ENCODE data around the gene MASP2.

Gene MASP2

DNA sequence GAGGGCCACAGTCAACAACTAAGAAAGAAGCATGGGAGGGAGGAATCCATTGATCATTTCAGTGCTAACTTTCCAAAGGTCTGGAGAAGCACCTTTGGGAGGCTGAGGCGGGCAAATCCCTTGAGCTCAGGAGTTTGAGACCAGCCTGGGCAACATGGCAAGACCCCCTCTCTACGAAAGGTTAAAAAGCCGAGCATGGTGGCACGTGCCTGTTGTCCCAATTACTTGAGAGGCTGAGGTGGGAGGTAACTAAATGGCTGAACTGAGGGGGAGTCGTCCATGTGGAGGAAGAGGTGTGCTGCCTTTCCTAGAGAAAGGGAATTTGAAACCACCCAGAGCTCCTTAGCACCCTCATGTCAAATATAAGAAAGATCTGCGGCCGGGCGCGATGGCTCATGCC, 16.2 kb downstream of the MASP2 start:
- ATAC-seq, result no peak
- TF ChIP-seq ZNF8 (CRISPR knock-in tag; IDR thresholded peaks at IDR 0.05) (no peak), PPARA (CRISPR knock-in tag; IDR thresholded peaks at IDR 0.05; ENCODE audit: borderline replicate concordance) (no peak), OSR1 (CRISPR knock-in tag; IDR thresholded peaks at IDR 0.05) (no peak), GLIS3 (CRISPR knock-in tag; IDR thresholded peaks at IDR 0.05) (no peak), ZFP30 (CRISPR knock-in tag; IDR thresholded peaks at IDR 0.05) (no peak), ZC3H10 (CRISPR knock-in tag; IDR thresholded peaks at IDR 0.05) (no peak), CSDC2 (CRISPR knock-in tag; IDR thresholded peaks at IDR 0.05) (no peak), ZNF565 (CRISPR knock-in tag; conservative IDR thresholded peaks at IDR 0.05; ENCODE audit: low read depth) (no peak), ARNTL (CRISPR knock-in tag; IDR thresholded peaks at IDR 0.05; ENCODE audit: borderline replicate concordance, low read depth) (no peak)
- TF ChIP-seq, protein P1, sequence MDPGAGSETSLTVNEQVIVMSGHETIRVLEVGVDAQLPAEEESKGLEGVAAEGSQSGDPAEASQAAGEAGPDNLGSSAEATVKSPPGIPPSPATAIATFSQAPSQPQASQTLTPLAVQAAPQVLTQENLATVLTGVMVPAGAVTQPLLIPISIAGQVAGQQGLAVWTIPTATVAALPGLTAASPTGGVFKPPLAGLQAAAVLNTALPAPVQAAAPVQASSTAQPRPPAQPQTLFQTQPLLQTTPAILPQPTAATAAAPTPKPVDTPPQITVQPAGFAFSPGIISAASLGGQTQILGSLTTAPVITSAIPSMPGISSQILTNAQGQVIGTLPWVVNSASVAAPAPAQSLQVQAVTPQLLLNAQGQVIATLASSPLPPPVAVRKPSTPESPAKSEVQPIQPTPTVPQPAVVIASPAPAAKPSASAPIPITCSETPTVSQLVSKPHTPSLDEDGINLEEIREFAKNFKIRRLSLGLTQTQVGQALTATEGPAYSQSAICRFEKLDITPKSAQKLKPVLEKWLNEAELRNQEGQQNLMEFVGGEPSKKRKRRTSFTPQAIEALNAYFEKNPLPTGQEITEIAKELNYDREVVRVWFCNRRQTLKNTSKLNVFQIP (CRISPR knock-in tag; IDR thresholded peaks at IDR 0.05; ENCODE audit: borderline replicate concordance, low read depth), result no peak

DNA sequence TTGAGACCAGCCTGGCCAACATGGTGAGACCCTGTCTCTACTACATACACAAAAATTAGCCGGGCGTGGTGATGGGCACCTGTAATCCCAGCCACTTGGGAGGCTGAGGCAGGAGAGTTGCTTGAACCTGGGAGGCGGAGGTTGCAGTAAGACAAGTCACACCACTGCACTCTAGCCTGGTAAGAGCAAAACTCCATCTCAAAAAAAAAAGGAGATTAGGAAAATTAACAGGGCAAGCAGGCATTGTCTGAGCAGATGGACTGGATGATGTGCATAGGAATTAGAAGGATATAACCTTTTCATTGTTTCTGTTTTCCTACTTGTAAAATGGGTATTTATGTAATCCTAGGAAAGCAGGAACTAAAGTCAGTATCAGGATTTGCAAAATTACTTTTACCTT, 19.0 kb downstream of the MASP2 start:
- ATAC-seq, result no peak
- no peak for TF ChIP-seq ZNF70 (CRISPR knock-in tag; IDR thresholded peaks at IDR 0.05)
- TF ChIP-seq, protein P2, sequence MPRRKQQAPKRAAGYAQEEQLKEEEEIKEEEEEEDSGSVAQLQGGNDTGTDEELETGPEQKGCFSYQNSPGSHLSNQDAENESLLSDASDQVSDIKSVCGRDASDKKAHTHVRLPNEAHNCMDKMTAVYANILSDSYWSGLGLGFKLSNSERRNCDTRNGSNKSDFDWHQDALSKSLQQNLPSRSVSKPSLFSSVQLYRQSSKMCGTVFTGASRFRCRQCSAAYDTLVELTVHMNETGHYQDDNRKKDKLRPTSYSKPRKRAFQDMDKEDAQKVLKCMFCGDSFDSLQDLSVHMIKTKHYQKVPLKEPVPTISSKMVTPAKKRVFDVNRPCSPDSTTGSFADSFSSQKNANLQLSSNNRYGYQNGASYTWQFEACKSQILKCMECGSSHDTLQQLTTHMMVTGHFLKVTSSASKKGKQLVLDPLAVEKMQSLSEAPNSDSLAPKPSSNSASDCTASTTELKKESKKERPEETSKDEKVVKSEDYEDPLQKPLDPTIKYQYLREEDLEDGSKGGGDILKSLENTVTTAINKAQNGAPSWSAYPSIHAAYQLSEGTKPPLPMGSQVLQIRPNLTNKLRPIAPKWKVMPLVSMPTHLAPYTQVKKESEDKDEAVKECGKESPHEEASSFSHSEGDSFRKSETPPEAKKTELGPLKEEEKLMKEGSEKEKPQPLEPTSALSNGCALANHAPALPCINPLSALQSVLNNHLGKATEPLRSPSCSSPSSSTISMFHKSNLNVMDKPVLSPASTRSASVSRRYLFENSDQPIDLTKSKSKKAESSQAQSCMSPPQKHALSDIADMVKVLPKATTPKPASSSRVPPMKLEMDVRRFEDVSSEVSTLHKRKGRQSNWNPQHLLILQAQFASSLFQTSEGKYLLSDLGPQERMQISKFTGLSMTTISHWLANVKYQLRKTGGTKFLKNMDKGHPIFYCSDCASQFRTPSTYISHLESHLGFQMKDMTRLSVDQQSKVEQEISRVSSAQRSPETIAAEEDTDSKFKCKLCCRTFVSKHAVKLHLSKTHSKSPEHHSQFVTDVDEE (CRISPR knock-in tag; IDR thresholded peaks at IDR 0.05), result no peak
- no peak for TF ChIP-seq SNAI2 (CRISPR knock-in tag; IDR thresholded peaks at IDR 0.05)
- TF ChIP-seq OSR1 (CRISPR knock-in tag; IDR thresholded peaks at IDR 0.05), result no peak
- no peak for TF ChIP-seq BACH2 (CRISPR knock-in tag; IDR thresholded peaks at IDR 0.05; ENCODE audit: borderline replicate concordance)
- TF ChIP-seq ZNF8 (CRISPR knock-in tag; IDR thresholded peaks at IDR 0.05), result no peak
- TF ChIP-seq TOX (CRISPR knock-in tag; IDR thresholded peaks at IDR 0.05; ENCODE audit: borderline replicate concordance), result no peak
- TF ChIP-seq, protein P1 (CRISPR knock-in tag; IDR thresholded peaks at IDR 0.05; ENCODE audit: borderline replicate concordance, low read depth), result no peak
- TF ChIP-seq ZFP30 (CRISPR knock-in tag; IDR thresholded peaks at IDR 0.05), result no peak
- no peak for TF ChIP-seq ESRRG (CRISPR knock-in tag; IDR thresholded peaks at IDR 0.05)
- TF ChIP-seq PPARA (CRISPR knock-in tag; IDR thresholded peaks at IDR 0.05; ENCODE audit: borderline replicate concordance), result no peak

DNA sequence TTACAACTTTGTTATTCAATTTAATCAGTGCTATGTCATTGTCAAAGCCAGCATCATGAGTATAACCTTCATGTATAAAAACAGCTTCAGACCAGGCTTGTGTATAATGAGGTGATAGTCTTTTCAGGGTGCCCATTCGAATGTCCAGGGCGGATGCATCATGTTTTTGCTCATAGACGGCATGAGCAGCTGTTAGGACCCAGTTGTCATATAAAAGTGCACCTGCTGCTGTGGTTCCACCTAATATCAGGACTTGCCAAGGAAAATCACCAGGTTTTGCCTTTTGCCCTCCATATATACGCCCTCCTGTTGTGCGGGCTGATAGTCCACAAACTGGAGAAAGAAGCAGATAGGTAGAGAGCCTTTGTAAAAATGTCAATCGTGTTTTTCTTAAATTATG, 19.7 kb downstream of the MASP2 start:
- ATAC-seq, result no peak
- TF ChIP-seq ARNTL (CRISPR knock-in tag; IDR thresholded peaks at IDR 0.05; ENCODE audit: borderline replicate concordance, low read depth) (no peak), PPARA (CRISPR knock-in tag; IDR thresholded peaks at IDR 0.05; ENCODE audit: borderline replicate concordance) (no peak), CSDC2 (CRISPR knock-in tag; IDR thresholded peaks at IDR 0.05) (no peak), ZFP30 (CRISPR knock-in tag; IDR thresholded peaks at IDR 0.05) (no peak), OSR1 (CRISPR knock-in tag; IDR thresholded peaks at IDR 0.05) (no peak), RARB (CRISPR knock-in tag; IDR thresholded peaks at IDR 0.05) (no peak), TOX (CRISPR knock-in tag; IDR thresholded peaks at IDR 0.05; ENCODE audit: borderline replicate concordance) (no peak), ZC3H10 (CRISPR knock-in tag; IDR thresholded peaks at IDR 0.05) (no peak), BACH2 (CRISPR knock-in tag; IDR thresholded peaks at IDR 0.05; ENCODE audit: borderline replicate concordance) (no peak), SNAI2 (CRISPR knock-in tag; IDR thresholded peaks at IDR 0.05) (no peak), ISL1 (CRISPR knock-in tag; IDR thresholded peaks at IDR 0.05) (no peak), ESRRG (CRISPR knock-in tag; IDR thresholded peaks at IDR 0.05) (no peak)
- TF ChIP-seq, protein P3, sequence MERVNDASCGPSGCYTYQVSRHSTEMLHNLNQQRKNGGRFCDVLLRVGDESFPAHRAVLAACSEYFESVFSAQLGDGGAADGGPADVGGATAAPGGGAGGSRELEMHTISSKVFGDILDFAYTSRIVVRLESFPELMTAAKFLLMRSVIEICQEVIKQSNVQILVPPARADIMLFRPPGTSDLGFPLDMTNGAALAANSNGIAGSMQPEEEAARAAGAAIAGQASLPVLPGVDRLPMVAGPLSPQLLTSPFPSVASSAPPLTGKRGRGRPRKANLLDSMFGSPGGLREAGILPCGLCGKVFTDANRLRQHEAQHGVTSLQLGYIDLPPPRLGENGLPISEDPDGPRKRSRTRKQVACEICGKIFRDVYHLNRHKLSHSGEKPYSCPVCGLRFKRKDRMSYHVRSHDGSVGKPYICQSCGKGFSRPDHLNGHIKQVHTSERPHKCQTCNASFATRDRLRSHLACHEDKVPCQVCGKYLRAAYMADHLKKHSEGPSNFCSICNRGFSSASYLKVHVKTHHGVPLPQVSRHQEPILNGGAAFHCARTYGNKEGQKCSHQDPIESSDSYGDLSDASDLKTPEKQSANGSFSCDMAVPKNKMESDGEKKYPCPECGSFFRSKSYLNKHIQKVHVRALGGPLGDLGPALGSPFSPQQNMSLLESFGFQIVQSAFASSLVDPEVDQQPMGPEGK (CRISPR knock-in tag; IDR thresholded peaks at IDR 0.05; ENCODE audit: borderline replicate concordance), result no peak
- TF ChIP-seq, protein P2 (CRISPR knock-in tag; IDR thresholded peaks at IDR 0.05), result no peak
- TF ChIP-seq, protein P1 (CRISPR knock-in tag; IDR thresholded peaks at IDR 0.05; ENCODE audit: borderline replicate concordance, low read depth), result no peak
- TF ChIP-seq, protein P4, sequence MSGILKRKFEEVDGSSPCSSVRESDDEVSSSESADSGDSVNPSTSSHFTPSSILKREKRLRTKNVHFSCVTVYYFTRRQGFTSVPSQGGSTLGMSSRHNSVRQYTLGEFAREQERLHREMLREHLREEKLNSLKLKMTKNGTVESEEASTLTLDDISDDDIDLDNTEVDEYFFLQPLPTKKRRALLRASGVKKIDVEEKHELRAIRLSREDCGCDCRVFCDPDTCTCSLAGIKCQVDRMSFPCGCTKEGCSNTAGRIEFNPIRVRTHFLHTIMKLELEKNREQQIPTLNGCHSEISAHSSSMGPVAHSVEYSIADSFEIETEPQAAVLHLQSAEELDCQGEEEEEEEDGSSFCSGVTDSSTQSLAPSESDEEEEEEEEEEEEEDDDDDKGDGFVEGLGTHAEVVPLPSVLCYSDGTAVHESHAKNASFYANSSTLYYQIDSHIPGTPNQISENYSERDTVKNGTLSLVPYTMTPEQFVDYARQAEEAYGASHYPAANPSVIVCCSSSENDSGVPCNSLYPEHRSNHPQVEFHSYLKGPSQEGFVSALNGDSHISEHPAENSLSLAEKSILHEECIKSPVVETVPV (CRISPR knock-in tag; IDR thresholded peaks at IDR 0.05), result no peak

Measured in SK-N-SH treated with all-trans-retinoic acid at 6 μM for 48 hours (cell line).